Memory B cell (primary cell): ENCODE results near the gene PGGHG.
"Not testable (repeated sequence)": the region's sequence is repeated elsewhere in the genome, so short reads cannot be mapped to it uniquely, and the experiment has no call there.

Experiments used
- ATAC-seq: fragments of 150-1000 bp; cut with Tn5 transposase; 2 replicates; pipeline ENCODE4 v1.10.0; 2021; ENCODE audit warnings: low read depth, mild to moderate bottlenecking, moderate library complexity
- DNase-seq, 2 donors: peaks; one replicate each; pipeline ENCODE4 v3.0.0; 2022; ENCODE audit warnings: low spot score in 2 of 2
- H3K27ac Mint-ChIP-seq: one replicate; pipeline ENCODE4 v1.8.0; 2022; ENCODE audit warnings: mild to moderate bottlenecking, moderate library complexity, mixed read lengths
- H3K27me3 Mint-ChIP-seq: one replicate; pipeline ENCODE4 v1.8.0; 2022; ENCODE audit warnings: mixed read lengths
- H3K36me3 Mint-ChIP-seq: one replicate; pipeline ENCODE4 v1.8.0; 2022; ENCODE audit warnings: mild to moderate bottlenecking, mixed read lengths
- H3K4me1 Mint-ChIP-seq: one replicate; pipeline ENCODE4 v1.8.0; 2022; ENCODE audit warnings: mixed read lengths
- H3K4me3 Mint-ChIP-seq: one replicate; pipeline ENCODE4 v1.8.0; 2022; ENCODE audit warnings: mild to moderate bottlenecking, moderate library complexity, mixed read lengths
- H3K9me3 Mint-ChIP-seq: one replicate; pipeline ENCODE4 v1.8.0; 2022; ENCODE audit warnings: mixed read lengths

PGGHG gene

DNA sequence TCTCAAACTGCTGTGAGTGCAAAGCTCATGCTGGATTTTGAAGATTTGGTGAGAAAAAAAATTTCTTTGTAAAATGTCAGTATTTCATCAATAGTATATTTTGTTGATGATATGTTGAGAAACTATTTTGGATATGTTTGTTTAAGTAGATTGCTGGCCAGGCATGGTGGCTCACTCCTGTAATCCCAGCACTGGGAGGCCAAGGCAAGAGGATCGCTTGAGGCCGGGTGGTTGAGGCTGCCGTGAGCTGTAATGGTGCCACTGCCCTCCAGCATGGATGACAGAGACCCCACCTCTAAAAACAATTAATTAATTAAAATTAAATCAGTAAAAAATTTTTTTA is 38.6 kb downstream of the PGGHG start:
- H3K27ac Mint-ChIP-seq = peak overlapping the region; percentile 92
- peak overlapping the region; percentile 67 for H3K4me3 Mint-ChIP-seq
- H3K27me3 Mint-ChIP-seq = no peaks in the 10 kb centered on the region
- ATAC-seq (no peak), DNase-seq (no peak)
- H3K9me3 Mint-ChIP-seq = no peaks in the 10 kb centered on the region
- H3K4me1 Mint-ChIP-seq = peaks cover 29% of the 10 kb centered on the region
- H3K36me3 Mint-ChIP-seq = no peaks in the 10 kb centered on the region

DNA sequence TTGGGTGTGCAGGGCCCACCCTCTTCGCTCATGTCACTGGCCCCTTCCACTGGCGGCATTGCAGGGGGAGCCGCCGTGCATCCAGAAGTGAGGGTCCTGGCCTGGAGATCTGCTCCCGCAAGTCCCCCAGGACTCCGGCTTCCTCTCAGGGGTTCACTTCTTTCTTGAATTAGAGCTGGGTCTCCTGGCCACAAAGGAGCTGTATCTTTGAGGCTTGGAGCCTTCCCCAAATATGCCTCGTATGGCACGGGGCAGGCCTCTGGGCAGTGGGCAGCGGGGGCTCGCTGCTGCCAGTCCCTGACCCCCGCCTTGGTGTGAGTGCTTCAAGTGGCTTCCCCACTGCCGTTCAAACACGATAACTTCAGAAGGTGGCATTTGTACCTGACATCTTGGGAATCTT is 39.1 kb downstream of the PGGHG start:
- Mint-ChIP-seq H3K27me3 (no peaks in the 10 kb centered on the region), H3K9me3 (no peaks in the 10 kb centered on the region), H3K36me3 (no peaks in the 10 kb centered on the region), H3K4me1 (peaks cover 29% of the 10 kb centered on the region), H3K4me3 (no peak overlapping the region), H3K27ac (no peak overlapping the region)
- ATAC-seq (no peak), DNase-seq (no peak)

DNA sequence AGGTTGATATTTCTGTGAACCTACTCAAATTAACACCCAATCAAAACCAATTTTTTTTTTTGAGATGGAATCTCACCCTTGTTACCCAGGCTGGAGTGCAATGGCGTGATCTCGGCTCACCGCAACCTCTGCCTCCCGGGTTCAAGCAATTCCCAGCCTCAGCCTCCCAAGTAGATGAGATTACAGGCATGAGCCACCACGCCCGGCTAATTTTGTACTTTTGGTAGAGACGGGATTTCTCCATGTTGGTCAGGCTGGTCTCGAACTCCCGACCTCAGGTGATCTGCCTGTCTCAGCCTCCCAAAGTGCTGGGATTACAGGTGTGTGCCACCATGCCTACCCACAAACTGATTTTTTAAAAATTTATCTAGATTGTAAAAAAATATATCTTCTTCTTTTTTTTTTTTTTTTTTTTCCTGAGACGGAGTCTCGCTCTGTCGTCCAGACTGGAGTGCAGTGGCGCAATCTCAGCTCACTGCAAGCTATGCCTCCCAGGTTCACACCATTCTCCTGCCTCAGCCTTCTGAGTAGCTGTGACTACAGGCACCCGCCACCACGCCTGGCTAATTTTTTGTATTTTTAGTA is 39.7 kb downstream of the PGGHG start:
- not testable (repeated sequence) for H3K36me3 Mint-ChIP-seq, ATAC-seq, DNase-seq, H3K4me3 Mint-ChIP-seq, H3K27me3 Mint-ChIP-seq, H3K9me3 Mint-ChIP-seq
- H3K4me1 Mint-ChIP-seq = peaks cover 29% of the 10 kb centered on the region
- H3K27ac Mint-ChIP-seq = peak overlapping the region; percentile 42

DNA sequence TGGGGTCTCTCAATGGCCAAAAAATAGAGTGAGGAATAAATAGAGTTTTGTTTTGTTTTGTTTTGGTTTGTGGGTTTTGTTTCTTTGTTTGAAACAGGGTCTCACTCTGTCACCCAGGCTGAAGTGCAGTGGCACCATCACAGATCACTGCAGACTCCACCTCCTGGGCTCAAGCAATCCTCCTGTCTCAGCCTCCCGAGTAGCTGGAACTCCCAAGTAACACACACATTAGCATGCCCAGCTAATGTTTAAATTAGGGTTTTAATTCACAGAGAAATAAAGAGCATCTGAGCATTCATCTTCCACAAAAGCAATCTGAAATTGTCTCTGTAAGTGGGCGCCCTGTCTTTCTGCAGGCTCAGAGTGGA is 40.9 kb downstream of the PGGHG start:
- Mint-ChIP-seq H3K36me3 (no peaks in the 10 kb centered on the region), H3K4me1 (peaks cover 29% of the 10 kb centered on the region), H3K27ac (peak overlapping the region; percentile 42), H3K27me3 (no peaks in the 10 kb centered on the region), H3K9me3 (no peaks in the 10 kb centered on the region), H3K4me3 (no peak overlapping the region)
- DNase-seq (no peak), ATAC-seq (no peak)

DNA sequence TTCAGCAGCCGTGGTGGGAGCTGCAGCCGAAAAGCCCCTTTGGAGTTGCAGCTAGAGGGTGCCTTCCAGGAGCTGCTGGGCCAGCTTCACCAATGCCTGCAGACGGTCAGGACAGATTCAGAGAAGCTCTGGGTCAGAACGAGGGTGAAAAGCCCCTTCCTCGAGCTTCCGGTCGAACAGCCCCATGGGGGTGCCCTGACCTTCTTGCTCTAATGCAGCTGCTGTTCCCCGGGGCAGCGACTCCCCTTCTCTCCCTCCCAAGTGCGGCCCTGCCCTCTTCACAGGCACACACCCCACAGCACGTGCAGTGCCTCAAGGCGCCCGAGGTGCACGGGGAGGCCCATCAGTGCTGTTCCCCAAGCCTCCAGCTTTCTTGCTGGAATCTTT is 41.4 kb downstream of the PGGHG start:
- DNase-seq = no peak
- Mint-ChIP-seq H3K36me3 (no peaks in the 10 kb centered on the region), H3K9me3 (no peaks in the 10 kb centered on the region), H3K4me1 (peaks cover 29% of the 10 kb centered on the region), H3K27me3 (no peaks in the 10 kb centered on the region), H3K27ac (no peak overlapping the region), H3K4me3 (no peak overlapping the region)
- ATAC-seq = no peak

DNA sequence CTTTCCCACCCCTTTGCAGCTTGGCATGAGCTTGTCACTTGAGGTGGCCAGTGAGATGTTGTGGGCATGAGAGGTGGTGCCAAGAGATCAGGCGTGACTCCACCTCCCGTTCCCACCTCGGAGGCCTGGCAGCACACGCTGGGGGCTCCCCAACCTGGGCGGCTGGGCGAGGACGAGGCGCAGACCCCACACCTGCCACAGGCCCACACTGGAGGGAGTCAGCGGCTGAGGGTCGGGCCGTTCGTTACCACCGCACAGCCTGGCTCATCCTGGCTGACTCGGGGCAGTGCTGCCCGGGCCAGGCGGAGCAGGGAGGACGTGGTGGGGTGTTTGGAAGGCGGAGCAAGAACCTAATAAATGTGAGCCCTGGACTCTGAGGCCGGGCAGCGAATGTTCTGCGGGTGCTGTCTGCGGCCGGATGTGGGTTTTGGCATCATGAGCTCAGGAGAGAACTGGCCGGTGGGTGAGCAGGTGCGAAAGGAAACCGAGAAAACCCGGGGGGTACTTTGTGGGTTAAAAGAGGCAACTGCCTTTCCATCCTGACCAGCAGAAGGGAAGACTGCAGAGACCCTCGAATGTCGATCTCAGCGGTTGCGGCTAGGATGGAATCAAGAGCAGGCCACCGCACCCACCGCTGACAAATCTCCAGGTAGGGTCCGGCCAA is 41.9 kb downstream of the PGGHG start:
- H3K27ac Mint-ChIP-seq = no peak overlapping the region
- no peaks in the 10 kb centered on the region for H3K27me3 Mint-ChIP-seq
- H3K4me1 Mint-ChIP-seq = peaks cover 29% of the 10 kb centered on the region
- no peak for DNase-seq
- H3K4me3 Mint-ChIP-seq = peak overlapping the region; percentile 52
- ATAC-seq = no peak
- no peaks in the 10 kb centered on the region for H3K9me3 Mint-ChIP-seq
- H3K36me3 Mint-ChIP-seq = no peaks in the 10 kb centered on the region

DNA sequence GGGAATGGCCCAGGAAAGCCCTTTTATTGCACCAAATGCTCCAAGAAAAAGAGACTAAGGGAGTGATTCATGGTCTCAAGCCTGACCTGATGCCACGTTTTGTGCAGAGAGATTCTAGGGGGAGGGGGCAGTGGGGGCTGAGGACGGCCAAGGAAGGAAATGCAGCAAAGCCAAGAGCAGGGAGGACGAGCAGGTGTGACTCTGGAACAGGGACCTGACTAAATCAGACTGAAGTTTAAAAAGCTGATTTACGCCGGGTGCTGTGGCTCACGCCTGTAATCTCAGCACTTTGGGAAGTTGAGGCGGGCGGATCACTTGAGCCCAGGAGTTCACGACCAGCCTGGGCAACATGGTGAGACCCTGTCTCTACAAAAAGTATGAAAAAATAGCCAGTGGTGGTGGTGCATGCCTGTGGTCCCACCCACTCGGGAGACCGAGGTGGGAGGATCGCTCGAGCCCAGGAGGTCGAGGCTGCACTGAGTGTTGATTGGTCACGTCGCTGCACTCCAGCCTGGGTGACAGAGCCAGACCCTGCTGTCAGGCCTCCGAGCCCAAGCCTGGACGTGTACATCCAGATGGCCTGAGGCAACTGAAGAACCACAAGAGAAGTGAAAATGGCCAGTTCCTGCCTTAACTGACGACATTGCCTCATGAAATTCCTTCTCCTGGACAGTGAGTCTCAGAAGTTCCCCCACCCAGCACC is 42.6 kb downstream of the PGGHG start:
- H3K27ac Mint-ChIP-seq = no peak overlapping the region
- peaks cover 24% of the 10 kb centered on the region for H3K4me1 Mint-ChIP-seq
- no peaks in the 10 kb centered on the region for H3K9me3 Mint-ChIP-seq
- ATAC-seq = no peak
- H3K4me3 Mint-ChIP-seq = no peak overlapping the region
- H3K27me3 Mint-ChIP-seq = no peaks in the 10 kb centered on the region
- no peaks in the 10 kb centered on the region for H3K36me3 Mint-ChIP-seq
- DNase-seq = no peak

DNA sequence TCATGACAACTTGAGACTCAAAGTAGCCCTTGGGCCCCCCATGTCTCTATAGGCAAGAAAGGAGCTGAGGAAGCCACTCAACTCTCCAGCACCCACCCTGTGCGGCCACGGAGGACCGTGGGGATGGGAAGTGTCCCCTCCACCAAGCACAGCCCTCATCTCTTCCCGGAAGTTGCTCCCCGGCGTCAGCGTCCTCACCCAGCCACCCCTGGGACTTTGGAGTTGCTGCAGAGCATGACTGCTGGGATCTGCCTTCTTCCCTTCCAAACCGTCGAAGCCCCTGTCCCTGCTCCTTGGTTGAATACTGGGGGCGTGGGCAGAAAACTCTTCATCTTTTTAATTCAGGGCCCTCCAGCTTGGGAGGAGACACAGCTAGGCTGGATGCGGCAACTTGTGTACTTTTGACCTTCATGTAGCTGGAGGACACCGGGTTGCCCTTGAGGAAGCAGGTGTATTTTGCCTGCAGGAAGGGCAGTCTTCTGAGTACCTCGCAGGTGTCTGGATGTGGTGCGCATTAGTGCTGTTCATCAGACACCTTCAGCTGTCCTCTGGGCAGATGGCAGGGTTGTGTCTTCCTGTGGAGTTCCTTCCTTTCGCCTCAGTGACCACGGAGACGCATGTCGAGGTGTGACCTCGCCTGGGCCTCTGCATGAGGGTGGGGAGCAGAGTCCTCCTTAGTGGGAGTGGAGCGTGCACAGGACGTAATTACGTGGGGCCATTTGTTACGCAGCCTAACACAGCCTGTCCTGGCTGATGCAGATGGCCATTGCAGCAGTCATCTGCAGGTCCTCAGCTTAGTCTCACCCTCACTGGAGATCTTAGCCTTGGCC is 43.9 kb downstream of the PGGHG start:
- DNase-seq (no peak), ATAC-seq (no peak)
- peaks cover 22% of the 10 kb centered on the region for H3K4me1 Mint-ChIP-seq
- H3K27ac Mint-ChIP-seq = no peak overlapping the region
- no peak overlapping the region for H3K4me3 Mint-ChIP-seq
- H3K27me3 Mint-ChIP-seq = no peaks in the 10 kb centered on the region
- H3K36me3 Mint-ChIP-seq = no peaks in the 10 kb centered on the region
- no peaks in the 10 kb centered on the region for H3K9me3 Mint-ChIP-seq

DNA sequence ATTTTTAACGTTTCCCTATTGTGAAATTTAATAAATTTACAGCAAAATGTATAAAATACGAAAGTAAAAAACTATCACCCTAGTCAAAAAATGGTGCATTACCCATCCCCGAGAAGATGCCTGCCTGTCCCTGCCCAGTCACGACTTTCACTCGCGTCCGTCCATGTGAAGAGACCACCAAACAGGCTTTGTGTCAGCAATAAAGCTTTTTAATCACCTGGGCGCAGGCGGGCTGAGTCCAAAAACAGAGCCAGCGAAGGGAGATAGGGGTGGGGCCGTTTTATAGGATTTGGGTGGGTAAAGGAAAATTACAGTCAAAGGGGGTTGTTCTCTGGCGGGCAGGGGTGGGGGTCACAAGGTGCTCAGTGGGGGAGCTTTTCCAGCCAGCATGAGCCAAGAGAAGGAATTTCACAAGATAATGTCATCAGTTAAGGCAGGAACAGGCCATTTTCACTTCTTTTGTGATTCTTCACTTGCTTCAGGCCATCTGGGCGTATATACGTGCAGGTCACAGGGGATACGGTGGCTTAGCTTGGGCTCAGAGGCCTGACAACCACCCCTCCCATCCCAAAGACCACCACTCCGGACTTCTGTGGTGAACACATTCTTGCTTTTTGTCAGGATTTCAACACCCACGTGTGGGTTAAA is 44.8 kb downstream of the PGGHG start:
- not testable (repeated sequence) for ATAC-seq, DNase-seq, H3K9me3 Mint-ChIP-seq, H3K4me3 Mint-ChIP-seq, H3K27me3 Mint-ChIP-seq, H3K36me3 Mint-ChIP-seq, H3K27ac Mint-ChIP-seq
- H3K4me1 Mint-ChIP-seq = peaks cover 22% of the 10 kb centered on the region

DNA sequence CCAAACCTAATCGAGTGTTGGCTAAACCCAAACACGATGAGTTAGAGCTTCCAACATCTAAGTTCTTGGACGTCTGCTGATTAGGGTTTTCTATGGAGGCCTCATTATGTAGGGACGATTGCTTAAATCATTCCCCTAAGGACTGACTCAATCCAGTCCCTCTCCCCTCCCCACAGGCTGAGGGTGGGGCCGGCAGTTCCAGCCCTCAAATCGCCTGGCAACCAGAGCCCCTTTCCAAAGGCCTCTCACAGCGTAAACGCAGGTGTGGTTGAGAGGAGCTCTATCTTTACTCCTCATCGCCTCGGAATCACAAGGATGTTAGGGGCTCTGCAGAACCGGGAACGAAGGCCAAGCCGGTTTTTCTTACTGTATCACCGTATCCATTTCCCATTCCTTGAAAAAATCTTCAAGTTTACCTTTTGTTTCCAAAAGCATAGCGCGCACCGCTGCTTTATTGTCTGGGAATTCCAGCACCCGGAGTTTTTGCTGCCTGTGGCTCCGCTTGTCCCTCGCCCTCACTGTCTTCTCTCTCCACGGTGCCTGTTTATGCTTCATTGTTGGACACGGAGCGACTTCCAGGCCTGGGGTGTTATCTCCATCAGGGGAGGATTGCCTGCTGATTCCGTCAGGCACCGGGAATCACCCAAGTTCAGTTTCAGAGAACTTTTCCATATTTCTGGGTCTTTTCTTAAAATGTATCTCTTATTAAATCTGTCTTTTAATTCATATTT is 45.5 kb downstream of the PGGHG start:
- Mint-ChIP-seq H3K27me3 (no peaks in the 10 kb centered on the region), H3K9me3 (no peaks in the 10 kb centered on the region), H3K27ac (no peak overlapping the region), H3K36me3 (no peaks in the 10 kb centered on the region), H3K4me1 (peaks cover 16% of the 10 kb centered on the region), H3K4me3 (no peak overlapping the region)
- ATAC-seq (no peak), DNase-seq (no peak)

DNA sequence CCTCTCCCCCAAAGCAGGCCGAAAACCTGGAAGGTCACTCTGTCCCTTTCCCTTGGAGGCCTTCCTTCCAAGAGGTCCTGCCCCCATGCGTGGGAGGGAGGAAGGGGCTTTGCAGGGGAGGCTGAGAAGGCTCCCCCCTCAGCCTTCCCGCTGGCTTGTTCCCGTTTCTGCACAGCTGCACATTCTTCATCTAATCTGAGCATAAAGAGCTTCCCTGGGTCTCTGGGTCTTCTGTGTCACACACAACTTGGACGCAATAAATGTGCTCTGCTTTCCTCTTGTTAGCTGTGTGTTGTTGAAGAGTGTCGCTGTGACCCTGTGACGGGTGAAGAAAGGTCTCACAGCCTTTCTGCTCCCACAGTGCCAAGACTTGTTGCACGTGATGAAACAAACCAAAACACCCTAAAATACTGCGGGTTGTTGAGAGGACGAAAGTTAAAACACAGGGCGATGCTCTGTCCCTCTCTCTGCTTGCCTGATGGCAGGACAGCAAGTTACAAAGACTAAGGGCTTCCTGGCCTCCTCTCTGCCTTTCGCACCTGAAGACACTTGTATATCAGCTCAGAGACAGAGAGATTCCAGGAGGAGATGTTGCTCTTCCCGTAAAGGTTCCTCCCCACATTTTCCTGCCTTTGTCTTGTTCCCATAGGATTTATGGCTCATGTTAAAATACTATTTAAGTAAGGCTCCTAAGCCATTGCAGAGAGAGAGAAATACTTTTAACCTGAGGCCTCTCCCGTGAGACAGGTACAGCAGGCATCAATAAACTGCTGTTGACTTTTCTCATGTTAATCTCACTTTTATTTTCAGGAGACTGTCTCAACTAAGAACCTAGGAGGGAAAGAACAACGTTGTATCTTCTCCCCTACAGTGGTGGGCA is 47.1 kb downstream of the PGGHG start:
- no peak for DNase-seq
- Mint-ChIP-seq H3K27ac (no peak overlapping the region), H3K27me3 (no peaks in the 10 kb centered on the region), H3K36me3 (no peaks in the 10 kb centered on the region), H3K4me1 (peaks cover 14% of the 10 kb centered on the region), H3K9me3 (peaks cover 5% of the 10 kb centered on the region), H3K4me3 (no peak overlapping the region)
- no peak for ATAC-seq

DNA sequence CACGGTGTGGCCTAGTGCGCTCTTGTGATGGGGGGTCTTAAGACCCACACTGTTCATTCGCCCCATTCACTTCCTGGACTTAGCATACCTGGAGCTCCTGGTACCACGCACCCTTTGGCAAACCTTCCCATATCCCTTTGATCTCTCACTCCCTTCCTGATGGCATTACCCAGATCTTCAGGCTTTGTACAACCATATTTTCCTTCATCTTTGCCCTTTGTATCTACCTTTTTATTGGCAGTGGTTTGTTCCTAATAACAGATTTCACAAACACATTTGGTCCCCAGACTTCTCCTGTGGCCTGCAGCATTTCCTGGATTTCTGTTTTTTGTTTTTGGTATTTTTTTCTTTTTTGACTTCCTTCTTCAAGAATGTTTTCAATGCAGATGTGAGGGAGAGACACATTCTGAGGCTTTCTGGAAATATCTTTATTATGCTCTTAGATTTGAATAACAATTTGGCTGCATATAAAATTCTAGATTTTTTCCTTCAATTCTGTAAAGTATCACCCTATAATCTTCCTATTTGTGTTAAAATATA is 47.8 kb downstream of the PGGHG start:
- Mint-ChIP-seq H3K36me3 (no peaks in the 10 kb centered on the region), H3K27ac (no peak overlapping the region), H3K9me3 (peaks cover 5% of the 10 kb centered on the region), H3K27me3 (no peaks in the 10 kb centered on the region), H3K4me3 (no peak overlapping the region), H3K4me1 (peaks cover 17% of the 10 kb centered on the region)
- no peak for DNase-seq
- ATAC-seq = no peak
